GM21390 (cell line): ENCODE measurements around the gene ATP2B3.
A peak's percentile ranks its signal among the peaks of the same experiment; 100 is the strongest.

Experiments
- ATAC-seq: cut with Tn5 transposase; IDR thresholded peaks from one replicate; pipeline ENCODE4 v1.9.1; 2021; ENCODE audit not compliant: unreplicated experiment

The ATP2B3 gene

GRCh38 chrX:153517423-153517822 is at the start of gene ATP2B3:
Gene ATP2B3, plus strand, starts transcription at chrX:153517642. Its CDS starts 18,606 bp downstream, at chrX:153536248.
- no peak for ATAC-seq

DNA sequence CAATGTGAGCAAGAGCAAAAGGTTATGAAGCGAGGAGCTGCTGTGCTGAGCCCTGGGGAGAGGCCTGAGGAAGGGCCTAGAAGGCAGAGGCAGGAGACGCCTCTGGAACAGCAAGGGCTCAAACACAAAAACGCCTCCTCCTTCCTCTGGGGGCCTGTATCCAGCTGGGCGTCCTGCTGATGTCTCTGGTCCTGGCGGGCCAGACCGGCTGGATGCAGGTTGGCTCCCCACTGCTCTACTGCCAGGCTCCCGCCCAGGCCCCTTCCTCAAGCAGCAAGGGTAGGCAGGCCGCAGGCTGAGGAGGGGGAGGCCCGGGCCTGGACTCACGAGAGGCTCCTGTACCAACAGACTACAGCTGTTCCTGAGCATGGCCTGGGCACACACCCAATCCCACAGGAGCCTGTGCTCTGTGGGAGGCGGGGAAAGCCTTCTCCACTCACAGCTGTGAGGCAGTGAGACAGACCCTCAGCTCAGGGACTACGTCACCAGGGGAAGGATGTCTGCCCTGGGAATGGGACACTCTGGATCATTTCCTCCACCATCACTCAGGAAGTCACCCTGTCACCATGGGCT is 49.3 kb upstream of the ATP2B3 start:
- no peak for ATAC-seq

DNA sequence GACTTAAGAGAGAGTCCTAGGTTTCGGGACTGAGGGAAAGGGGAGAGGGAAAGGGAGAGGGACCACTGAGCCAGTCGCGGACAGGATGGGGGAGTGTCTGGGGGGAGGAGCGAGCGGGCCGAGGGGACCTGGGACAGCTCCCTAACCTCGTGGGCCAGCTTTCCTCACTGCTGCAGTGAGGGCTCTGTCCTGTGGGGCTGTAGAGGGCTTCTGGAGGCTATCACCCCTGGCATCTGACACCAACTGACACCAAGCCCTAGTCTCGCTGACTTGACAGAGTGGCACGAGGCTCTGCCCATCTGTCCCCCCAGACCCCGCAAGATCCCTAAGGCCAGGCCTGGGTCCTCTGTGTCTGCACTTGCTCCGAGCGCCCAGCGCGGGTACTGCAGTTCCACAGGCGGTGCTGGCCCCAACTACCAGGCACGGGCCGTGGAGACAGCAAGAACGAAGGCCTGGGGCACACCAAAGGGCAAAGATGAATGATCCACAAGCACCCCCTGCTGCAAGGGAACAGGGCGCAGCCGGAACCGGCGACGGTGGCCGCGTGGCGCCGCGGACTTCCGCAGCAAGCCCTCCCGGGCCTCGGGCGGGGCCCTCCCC is 47.5 kb upstream of the ATP2B3 start:
- ATAC-seq: peak; percentile 41

- ATAC-seq: peak; percentile 85
Observed at GRCh38 chrX:153470411-153471363, 46.8 kb upstream of the ATP2B3 start, which contains the start of gene HAUS7. Gene HAUS7, minus strand, starts transcription at chrX:153470576. Its CDS starts 19 bp downstream, at chrX:153470557.

DNA sequence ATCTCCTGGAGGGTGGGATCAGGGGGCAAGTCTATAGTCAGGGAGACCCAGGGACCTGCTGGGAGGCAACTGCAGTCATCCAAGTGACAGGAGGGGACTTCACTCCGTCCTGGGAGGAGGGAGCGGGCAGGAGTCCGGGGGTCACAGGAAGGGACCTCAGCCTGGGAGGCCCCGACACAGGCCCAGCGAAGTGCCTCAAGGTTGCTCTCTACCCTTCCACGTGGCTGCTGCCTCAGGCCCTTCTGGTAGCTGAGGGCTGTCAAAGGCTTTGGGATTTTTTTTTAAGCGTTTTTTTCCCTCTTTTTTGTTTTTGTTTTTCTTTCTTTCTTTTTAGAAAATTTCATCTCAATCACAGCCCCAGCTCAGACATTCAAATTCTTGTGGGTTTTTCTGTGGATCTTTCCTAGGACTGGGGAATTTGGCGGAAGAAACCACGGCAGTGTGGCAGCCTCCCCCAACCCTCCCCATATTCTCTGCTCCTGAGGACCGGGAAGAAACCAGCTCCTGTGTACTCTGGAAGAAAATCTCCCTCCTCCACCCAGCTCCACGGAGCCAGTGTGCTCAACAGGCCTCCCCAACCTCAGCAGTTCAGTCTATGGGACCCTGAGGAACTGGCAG is 45.7 kb upstream of the ATP2B3 start:
- ATAC-seq: no peak

GRCh38 chrX:153473126-153473525 is 44.3 kb upstream of the ATP2B3 start:
- ATAC-seq: no peak

DNA sequence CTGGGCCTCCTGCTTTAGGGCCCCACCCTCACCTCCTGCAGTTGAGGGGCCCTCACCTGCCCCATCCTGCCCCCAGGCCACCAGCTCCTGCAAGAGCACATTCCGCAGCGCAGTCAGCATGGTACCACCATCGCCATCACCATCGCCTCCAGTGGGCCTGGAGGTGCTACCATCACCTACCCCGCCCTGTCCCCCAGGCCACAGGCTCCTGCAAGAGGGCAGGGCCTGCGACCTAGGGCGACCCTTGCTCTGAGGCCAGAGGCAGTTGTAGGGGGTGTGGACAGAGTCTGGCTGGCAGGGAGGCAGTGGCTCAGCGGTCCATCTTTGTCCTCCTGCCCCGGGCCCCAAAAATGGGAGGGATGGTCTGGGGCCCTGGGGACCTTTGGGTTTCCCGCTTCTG is 43.2 kb upstream of the ATP2B3 start:
- ATAC-seq: no peak

- no peak for ATAC-seq
Observed at GRCh38 chrX:153474718-153475117, 42.7 kb upstream of the ATP2B3 start.

DNA sequence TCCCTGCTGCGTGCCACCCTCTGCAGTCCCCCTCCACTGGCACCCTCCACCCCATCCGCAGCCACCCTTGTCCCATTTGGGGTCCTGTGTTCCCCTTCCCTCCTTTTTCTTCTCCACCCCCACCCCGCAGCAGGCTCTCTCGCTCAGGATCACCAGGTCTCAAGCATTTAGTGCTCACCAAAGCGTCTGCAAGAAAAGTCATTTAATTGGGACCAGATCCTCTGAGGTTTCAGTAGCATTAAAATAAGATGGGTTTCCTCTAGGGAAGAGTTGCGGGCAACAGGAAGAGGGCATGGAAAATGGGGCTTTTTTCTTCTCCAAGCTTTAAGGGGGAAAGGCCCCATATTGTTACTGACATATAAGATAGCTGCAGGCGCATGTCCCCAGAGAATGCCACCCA is 42.2 kb upstream of the ATP2B3 start:
- no peak for ATAC-seq

DNA sequence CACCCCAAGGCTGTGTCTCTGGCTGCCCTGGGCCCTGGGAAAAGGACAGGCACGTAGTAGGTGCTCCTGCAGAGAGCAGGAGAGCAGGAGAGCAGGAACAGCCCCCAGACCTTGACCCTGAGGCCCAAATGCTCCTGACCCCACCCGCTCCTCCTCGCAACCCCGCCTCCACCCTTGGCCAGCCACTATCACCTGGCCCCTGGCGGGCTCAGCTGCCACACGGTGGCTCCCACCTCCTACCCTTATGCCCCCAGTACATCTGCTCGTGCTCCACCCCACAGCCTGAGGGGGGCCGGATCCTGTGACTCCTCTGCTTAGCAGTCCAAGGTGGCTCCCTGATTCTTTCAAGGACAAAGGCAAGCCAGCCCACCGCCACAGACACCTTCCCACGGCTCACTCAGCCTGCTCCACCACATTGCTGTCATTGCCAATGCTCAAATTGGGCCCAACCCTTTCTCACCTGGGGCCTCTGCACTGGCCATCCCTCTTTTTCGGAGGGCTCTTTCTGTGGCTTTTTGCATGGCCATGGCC is 41.6 kb upstream of the ATP2B3 start:
- no peak for ATAC-seq

DNA sequence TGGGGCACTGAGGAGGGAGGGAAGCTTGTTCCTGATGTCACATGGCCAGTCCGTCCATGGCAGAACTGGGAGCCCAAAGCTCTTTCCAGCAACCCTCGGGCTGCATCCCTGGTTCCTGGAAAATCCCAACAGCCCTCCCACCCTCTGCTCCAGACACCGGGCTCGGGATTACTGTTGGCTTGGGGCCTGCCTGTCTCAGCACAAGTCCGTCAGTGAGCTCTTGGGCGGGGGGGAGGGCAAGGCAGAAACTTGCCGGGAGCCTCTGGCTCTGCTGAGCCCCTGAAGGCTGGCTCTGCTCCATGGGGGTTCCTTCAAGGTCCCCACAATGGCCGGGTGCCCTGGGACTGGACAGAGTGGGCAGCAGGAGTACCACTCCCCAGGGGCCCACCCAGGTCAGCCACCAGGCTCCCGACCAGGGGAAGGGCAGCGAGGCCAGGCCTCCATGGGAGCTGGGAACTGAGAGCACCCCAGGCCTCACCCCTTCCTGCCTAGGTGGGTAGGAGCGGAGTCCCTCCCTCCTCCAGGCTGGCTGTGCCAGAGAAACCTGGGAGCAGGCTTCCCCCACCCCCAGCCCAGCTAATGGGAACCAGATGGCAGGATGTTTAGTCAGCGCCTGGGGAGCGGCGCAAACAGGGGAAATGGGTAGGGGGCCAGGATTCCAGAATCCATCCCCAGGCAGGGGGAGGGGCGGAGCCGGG is 40.6 kb upstream of the ATP2B3 start:
- ATAC-seq: no peak

GRCh38 chrX:153477364-153477857 is 40.0 kb upstream of the ATP2B3 start:
- no peak for ATAC-seq

- ATAC-seq: no peak
Observed at GRCh38 chrX:153477901-153478300, 39.5 kb upstream of the ATP2B3 start.

DNA sequence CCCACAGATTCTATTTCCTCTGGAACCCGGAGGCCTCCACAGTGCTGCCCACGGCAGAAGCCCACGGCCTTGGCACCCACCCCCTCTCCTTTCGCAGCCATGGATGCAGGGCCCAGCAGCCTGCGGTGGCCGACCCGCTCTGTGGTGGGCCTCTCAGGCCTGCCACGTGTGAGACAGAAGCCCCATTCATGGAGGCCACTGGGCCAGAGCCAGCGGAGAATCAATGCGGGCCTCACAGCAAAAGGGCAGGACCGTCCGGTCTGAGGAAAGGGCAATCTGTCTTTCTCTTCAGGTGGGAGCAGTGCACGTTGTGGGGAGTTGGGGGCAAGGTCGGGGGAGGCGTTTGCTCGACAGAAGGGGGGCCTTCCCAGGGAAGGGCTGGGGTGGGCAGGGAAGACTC is 38.7 kb upstream of the ATP2B3 start:
- ATAC-seq: no peak

GRCh38 chrX:153481043-153481442 is 36.4 kb upstream of the ATP2B3 start:
- no peak for ATAC-seq

- ATAC-seq: no peak
Observed at GRCh38 chrX:153482376-153483015, 34.9 kb upstream of the ATP2B3 start.

GRCh38 chrX:153485396-153486080 is 31.9 kb upstream of the ATP2B3 start:
- no peak for ATAC-seq

DNA sequence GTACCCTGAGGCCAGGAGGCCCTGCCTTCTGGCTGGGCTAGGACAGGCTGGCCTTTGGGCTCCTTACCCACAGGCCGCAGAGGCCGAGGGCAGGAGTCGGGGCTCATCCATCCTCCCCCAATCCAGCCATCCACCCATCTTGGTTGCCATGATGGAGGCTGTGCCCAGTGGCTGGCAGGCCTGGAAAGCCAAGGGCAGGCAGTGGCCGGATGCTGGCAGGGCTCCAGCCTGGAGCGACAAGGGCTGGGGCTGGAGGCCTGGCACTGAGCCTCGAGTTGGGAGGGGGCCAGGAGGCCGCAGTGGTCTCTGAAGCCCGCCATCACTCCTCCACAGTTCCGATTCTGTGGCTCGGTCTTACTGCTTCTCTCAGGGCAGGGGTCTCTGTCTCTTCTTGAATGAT is 31.3 kb upstream of the ATP2B3 start:
- no peak for ATAC-seq

DNA sequence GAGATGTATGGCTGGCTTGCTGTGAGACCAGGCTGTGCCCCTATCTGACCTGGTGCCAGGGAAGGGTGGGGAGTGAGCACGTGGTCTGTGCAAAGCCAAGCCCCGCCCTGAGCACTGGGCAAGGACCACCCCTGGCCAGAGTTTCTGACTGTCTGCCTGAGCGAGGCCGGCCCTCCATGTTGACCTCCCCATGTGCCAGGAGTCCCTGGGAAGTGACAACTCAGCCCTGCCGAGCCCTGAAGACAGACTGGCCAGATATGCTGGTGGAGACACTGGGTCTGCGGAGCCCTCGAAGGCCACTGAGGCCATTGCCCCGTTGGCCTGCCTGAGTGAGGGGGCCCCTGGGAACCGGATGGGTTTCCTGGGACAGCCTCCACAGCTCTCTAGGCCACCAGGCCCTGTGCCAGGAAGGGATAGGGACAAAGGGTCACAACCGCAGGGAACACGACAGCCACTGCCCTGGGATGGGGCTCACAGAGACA is 29.8 kb upstream of the ATP2B3 start:
- no peak for ATAC-seq
